Epithelial cell of proximal tubule (primary cell): ENCODE results near the gene FRAT1. TPM values are rescaled to one million over a fixed set of nuclear protein-coding genes. Genes with fewer than 3 reads are reported as not detected.

Experiments
- DNase-seq: peaks from one replicate; pipeline ENCODE4 v3.0.0-alpha.2; 2011; ENCODE audit warnings: low read depth
- H3K4me3 ChIP-seq: 2 replicates; pipeline ENCODE4 v1.5.1; 2011; ENCODE audit warnings: low read depth, mild to moderate bottlenecking, low read length
- total RNA-seq: library from RNA; depleted of rRNA; stranded (reverse); fragments of >200 nt; gene quantifications from 2 replicates; pipeline ENCODE4 v1.2.3, GENCODE V29; 2015
- TF ChIP-seq, protein P1 (sequence below): conservative IDR thresholded peaks from 2 replicates; pipeline ENCODE4 v1.5.1; 2012; ENCODE audit warnings: low read depth, mild to moderate bottlenecking, low read length

The FRAT1 gene
- total RNA-seq, 1 donor from 2014 or later = 1.1 TPM

DNA sequence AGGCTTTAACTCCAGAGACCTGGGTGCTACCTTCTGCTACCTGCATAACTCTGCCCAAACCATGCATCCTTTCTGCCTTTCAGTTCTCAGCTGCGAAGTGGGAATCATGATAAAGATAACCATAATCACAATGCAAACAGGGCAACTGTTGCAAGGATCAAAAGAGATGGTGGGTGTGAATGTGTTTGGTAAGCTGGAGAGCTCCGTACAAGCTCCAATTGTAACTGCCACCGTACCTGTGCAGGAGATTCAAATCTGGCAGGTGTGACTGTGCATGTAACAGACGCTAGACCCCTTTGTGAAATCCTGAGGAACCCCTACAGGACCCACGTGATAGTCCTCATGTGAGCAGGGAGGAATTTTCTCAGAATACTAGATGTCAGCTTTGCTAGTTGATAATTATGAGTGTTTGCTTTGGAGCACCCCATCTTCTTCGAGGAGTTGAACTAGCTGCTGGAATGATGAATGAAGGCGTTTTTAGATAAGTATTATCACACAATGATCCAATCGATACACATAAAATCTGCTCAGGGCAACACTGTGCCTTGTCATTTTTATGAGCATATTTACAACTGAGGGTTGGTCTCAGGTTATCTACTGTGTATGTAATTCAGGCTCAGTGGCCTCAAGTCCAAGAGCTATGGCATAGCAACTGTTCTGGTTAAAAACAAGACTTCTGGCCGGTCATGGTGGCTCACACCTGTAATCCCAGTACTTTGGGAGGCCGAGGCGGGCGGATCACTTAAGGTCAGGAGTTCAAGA is 30.9 kb downstream of the FRAT1 start:
- TF ChIP-seq, protein P1, sequence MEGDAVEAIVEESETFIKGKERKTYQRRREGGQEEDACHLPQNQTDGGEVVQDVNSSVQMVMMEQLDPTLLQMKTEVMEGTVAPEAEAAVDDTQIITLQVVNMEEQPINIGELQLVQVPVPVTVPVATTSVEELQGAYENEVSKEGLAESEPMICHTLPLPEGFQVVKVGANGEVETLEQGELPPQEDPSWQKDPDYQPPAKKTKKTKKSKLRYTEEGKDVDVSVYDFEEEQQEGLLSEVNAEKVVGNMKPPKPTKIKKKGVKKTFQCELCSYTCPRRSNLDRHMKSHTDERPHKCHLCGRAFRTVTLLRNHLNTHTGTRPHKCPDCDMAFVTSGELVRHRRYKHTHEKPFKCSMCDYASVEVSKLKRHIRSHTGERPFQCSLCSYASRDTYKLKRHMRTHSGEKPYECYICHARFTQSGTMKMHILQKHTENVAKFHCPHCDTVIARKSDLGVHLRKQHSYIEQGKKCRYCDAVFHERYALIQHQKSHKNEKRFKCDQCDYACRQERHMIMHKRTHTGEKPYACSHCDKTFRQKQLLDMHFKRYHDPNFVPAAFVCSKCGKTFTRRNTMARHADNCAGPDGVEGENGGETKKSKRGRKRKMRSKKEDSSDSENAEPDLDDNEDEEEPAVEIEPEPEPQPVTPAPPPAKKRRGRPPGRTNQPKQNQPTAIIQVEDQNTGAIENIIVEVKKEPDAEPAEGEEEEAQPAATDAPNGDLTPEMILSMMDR = no peak
- DNase-seq = no peak
- no peak overlapping the region for H3K4me3 ChIP-seq

DNA sequence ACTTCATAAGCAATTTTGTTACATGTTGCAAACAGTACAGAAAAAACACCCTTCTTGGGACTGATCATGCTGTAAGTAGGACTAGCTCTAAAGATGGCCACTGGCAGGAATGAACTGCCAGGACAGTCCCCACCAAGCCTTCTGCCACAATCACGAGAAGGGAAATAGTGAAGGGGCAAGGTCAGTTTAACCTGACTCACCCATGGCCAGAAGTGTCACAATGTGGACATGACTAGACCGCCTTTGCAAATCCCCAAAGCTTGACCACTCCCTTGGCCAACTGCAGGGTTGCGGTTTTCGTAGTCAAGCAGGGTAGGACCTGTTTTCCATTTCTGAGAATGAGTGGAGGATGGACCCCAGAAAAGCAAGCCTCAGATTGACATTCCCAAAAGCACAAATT is 34.9 kb downstream of the FRAT1 start:
- H3K4me3 ChIP-seq = no peak overlapping the region
- TF ChIP-seq, protein P1 = no peak

DNA sequence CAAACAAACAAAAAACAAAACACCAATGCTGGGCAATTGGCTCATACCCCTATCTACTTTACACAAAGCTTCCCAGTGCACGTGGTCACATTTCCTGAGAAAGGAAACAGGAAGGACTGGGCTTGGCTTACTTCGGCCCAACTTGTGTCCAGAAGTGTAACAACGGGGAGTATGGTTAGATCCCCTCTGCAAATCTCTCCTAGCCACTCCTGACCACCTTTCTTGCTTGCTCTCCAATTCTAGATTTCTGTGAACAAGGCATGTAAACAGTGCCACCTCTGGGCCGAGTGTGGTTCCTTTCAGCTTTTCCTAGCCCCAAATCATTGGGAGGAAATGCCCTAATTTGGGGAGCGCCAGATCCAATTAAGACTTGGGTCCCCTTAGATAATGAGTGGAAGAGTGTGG is 36.5 kb downstream of the FRAT1 start:
- H3K4me3 ChIP-seq = no peak overlapping the region
- TF ChIP-seq, protein P1 = peak; percentile 57
- DNase-seq = no peak

More for the DNA sequence above, 34.9 kb downstream of the FRAT1 start:
- DNase-seq = no peak

DNA sequence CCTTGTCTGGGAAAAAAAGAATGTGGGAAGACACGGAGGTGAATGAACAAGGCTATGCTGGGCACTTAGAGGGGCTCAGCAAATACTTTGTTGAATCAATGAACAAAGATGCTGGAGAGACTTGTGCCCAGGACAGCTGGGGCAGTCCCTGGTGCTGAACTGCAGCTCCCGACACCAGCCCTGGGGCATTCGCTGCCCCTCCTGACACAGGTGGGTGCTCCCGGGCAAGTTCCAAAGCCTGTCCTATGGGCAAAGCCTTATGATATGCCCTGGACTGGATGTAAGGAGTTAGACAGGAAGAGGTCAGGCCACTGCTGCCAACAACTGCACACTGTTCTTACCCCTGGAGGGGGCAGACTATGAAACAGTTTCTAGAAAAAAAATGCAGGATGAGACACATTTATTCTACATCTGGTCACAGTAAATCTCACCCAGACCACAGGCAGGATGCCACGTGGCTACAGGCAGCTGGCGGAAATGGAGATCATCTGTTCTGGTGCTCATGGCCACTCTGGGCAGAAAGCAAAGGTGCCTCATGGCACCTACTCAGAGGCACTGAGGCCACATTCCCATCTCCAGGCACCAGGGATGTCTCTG is 37.3 kb downstream of the FRAT1 start:
- TF ChIP-seq, protein P1 = no peak
- no peak overlapping the region for H3K4me3 ChIP-seq
- DNase-seq = no peak

DNA sequence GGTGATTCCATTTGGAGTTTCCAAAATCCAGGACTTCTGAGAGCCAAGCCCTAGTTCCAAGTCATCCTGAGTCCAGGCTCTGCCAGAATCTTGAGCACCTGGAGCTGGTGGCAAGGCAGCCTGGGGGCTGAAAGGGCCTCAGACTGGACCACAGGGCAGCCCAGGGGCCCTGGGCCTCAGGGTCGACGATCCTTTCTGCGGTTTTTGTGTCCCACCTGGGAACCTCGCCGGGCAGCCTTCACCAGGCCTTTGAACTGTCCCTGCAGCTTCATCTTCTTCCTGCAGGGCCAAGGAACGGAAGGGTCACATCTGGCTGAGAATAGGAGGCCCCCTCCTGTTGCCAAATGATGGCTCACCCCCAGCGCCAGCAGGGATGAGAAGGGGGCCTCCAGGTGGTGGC is 37.8 kb downstream of the FRAT1 start:
- TF ChIP-seq, protein P1 = no peak
- H3K4me3 ChIP-seq = no peak overlapping the region
- no peak for DNase-seq

DNA sequence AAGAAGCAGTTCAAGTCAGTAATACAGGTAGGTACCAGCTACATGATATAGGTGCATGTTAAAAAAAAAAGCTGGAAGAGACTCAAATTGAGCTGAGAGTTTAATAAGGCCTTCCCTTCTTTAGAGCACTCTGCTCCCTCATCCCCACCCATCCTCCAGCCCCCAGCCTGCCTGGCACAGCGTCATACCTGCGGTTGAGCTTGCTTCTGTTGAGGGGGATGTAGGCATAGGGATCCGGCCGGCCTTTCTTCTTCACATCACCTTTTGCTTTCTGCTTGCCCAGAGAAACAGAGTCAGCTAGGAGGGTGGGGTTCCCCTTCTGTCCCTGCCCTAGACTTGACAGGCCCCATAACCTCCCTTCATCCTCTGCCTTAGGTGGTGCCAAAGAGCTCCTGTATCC is 39.3 kb downstream of the FRAT1 start:
- TF ChIP-seq, protein P1 = no peak
- no peak for DNase-seq
- H3K4me3 ChIP-seq = no peak overlapping the region

DNA sequence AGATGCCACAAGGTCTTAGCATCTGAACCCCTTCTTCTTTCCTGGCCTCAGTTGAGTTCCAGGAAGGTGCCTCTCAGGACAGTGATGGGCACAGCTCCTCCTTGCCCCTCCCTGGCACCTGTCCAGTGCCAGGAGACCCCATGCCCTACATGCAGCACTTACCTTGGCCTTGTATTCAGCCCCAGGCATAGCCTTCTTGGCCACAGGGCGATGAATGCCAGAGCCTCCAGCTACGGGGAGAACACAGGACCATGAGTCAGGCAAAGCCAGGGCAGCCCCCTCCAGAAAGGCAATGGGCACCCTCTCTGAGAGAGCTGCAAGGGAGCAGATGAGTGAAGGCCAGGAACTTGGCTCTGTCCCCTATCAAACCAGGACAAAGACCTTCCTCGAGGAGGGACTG is 39.7 kb downstream of the FRAT1 start:
- TF ChIP-seq, protein P1 = no peak
- no peak overlapping the region for H3K4me3 ChIP-seq
- DNase-seq = no peak
